ENCODE data around the gene CYB5A.

GRCh38 chr18:74337912-74338309 lies 46.1 kb upstream of the CYB5A start:
- TF ChIP-seq CTCF (IDR thresholded peaks at IDR 0.05) (no peak), POLR2A (IDR thresholded peaks at IDR 0.05) (no peak)
